GM21528 (cell line): ENCODE results near the gene UIMC1.
"Not testable (repeated sequence)": the region's sequence is repeated elsewhere in the genome, so short reads cannot be mapped to it uniquely, and the experiment has no call there.

ENCODE experiments used
- ATAC-seq: cut with Tn5 transposase; IDR thresholded peaks from one replicate; pipeline ENCODE4 v1.9.1; 2021; ENCODE audit warnings: mild to moderate bottlenecking, moderate library complexity; ENCODE audit not compliant: unreplicated experiment, low FRiP score

Gene UIMC1

GRCh38 chr5:176875014-176875550 is 131.5 kb downstream of the UIMC1 start:
- ATAC-seq: no peak

GRCh38 chr5:176874198-176874780 is 132.3 kb downstream of the UIMC1 start:
- ATAC-seq: no peak

GRCh38 chr5:176873541-176874172 is 132.9 kb downstream of the UIMC1 start:
- no peak for ATAC-seq

GRCh38 chr5:176873011-176873410 is 133.6 kb downstream of the UIMC1 start:
- ATAC-seq: not testable (repeated sequence)

- ATAC-seq: not testable (repeated sequence)
Observed at GRCh38 chr5:176872586-176872985, 134.0 kb downstream of the UIMC1 start.

- not testable (repeated sequence) for ATAC-seq
Observed at GRCh38 chr5:176870644-176871043, 135.9 kb downstream of the UIMC1 start.

GRCh38 chr5:176870110-176870591 is 136.4 kb downstream of the UIMC1 start:
- no peak for ATAC-seq

- ATAC-seq: no peak
Observed at GRCh38 chr5:176869501-176870109, 137.0 kb downstream of the UIMC1 start.

GRCh38 chr5:176868731-176869130 is 137.8 kb downstream of the UIMC1 start:
- no peak for ATAC-seq

GRCh38 chr5:176868126-176868525 is 138.5 kb downstream of the UIMC1 start:
- no peak for ATAC-seq

GRCh38 chr5:176866707-176867310 is 139.8 kb downstream of the UIMC1 start:
- no peak for ATAC-seq

GRCh38 chr5:176865964-176866363 is 140.6 kb downstream of the UIMC1 start:
- ATAC-seq: no peak

GRCh38 chr5:176864755-176865154 is 141.8 kb downstream of the UIMC1 start:
- no peak for ATAC-seq

- no peak for ATAC-seq
Observed at GRCh38 chr5:176863765-176864098, 142.8 kb downstream of the UIMC1 start.

GRCh38 chr5:176863041-176863764 is 143.4 kb downstream of the UIMC1 start:
- no peak for ATAC-seq

GRCh38 chr5:176862330-176862995 is 144.1 kb downstream of the UIMC1 start:
- ATAC-seq: no peak

GRCh38 chr5:176861276-176861675 is 145.3 kb downstream of the UIMC1 start:
- ATAC-seq: no peak

GRCh38 chr5:176860381-176860780 is 146.2 kb downstream of the UIMC1 start:
- no peak for ATAC-seq

GRCh38 chr5:176859916-176860315 is 146.7 kb downstream of the UIMC1 start:
- ATAC-seq: no peak

- ATAC-seq: no peak
Observed at GRCh38 chr5:176857894-176858273, 148.7 kb downstream of the UIMC1 start.
